HepG2 (cell line): ENCODE results near the gene GLB1L. TPM values are rescaled to one million over a fixed set of nuclear protein-coding genes. Genes with fewer than 3 reads are reported as not detected.
"Not testable (repeated sequence)": the region's sequence is repeated elsewhere in the genome, so short reads cannot be mapped to it uniquely, and the experiment has no call there.

Source experiments
- ATAC-seq: fragments of 200-7000 bp; cut with Tn5 transposase; 3 replicates; pipeline ENCODE4 v1.9.1; 2020; ENCODE audit warnings: mild to moderate bottlenecking, moderate library complexity
- BruUV-seq: library from RNA; stranded (reverse); fragments of 400-500 nt; replicated peaks from 2 replicates; lab custom pipeline; 2021; lab: Mats Ljungman, UMichigan
- CTCF ChIA-PET: fragments of 300-600 bp; formaldehyde crosslinking; extraction: SDS; loops from one replicate; lab custom pipeline; 2021; ENCODE audit warnings: low total read pairs, inconsistent platforms, low intra/inter-chr PET ratio; lab: Yijun Ruan, JAX
- POLR2A ChIA-PET: fragments of 350-600 bp; sonication (Branson Sonifier 250); formaldehyde crosslinking; loops from one replicate; lab custom pipeline; 2020; ENCODE audit warnings: antibody characterized with exemption, inconsistent platforms; lab: Yijun Ruan, JAX
- DNase-seq: peaks from one replicate; pipeline ENCODE4 v3.0.0-alpha.2; 2015; ENCODE audit warnings: low spot score
- FAIRE-seq: peaks from 3 replicates; lab custom pipeline; 2011; peaks lifted over from hg19 to GRCh38; lab: Jason Lieb, UNC
- H2AFZ ChIP-seq: one replicate; pipeline ENCODE4 v1.6.1; 2011; ENCODE audit warnings: low read length, inconsistent platforms
- H3K27ac ChIP-seq: fragments of 300-600 bp; 3 replicates; pipeline ENCODE4 v1.8.0; 2011; ENCODE audit warnings: mixed run types, mild to moderate bottlenecking, mixed read lengths, low read length, inconsistent platforms; ENCODE audit not compliant: insufficient read depth; ENCODE audit errors: extremely low read length
- H3K27me3 ChIP-seq, 2 experiments: fragments of 200-600 bp in 1 of 2; 2 replicates in 1 of 2; 3 replicates in 1 of 2; pipeline versions ENCODE4 v1.6.0 to v1.8.0; 2011; ENCODE audit warnings: low read length in 2 of 2, mild to moderate bottlenecking in 2 of 2, moderate library complexity in 2 of 2, inconsistent platforms in 1 of 2; ENCODE audit not compliant: insufficient read depth in 2 of 2, control insufficient read depth in 1 of 2
- H3K36me3 ChIP-seq, 2 experiments: fragments of 200-600 bp in 1 of 2; replicated peaks in 1 of 2; 2 replicates in 1 of 2; 3 replicates in 1 of 2; pipeline versions ENCODE4 v1.5.1 to v1.8.0; 2011; ENCODE audit warnings: low read length in 2 of 2, inconsistent platforms in 1 of 2; ENCODE audit not compliant: insufficient read depth in 2 of 2, control insufficient read depth in 1 of 2
- H3K4me1 ChIP-seq: 2 replicates; pipeline ENCODE4 v1.5.1; 2012; ENCODE audit warnings: low read length, inconsistent platforms; ENCODE audit not compliant: insufficient read depth
- H3K4me2 ChIP-seq: 2 replicates; pipeline ENCODE4 v1.6.0; 2011; ENCODE audit warnings: low read depth, low read length, inconsistent platforms
- H3K4me3 ChIP-seq, 3 experiments: fragments of 200-600 bp in 1 of 3; sonication (generic), shearing (Covaris generic) in 1 of 3; replicated peaks in 1 of 3; 2 replicates each; pipeline ENCODE4 v1.5.1; 2011 to 2016; ENCODE audit warnings: low read length in 3 of 3, inconsistent platforms in 2 of 3, low read depth in 2 of 3, mild to moderate bottlenecking in 2 of 3, control low read depth in 1 of 3, mixed read lengths in 1 of 3; ENCODE audit not compliant: insufficient read depth in 1 of 3
- H3K79me2 ChIP-seq: one replicate; pipeline ENCODE4 v1.6.1; 2011; ENCODE audit warnings: low read length, inconsistent platforms; ENCODE audit not compliant: insufficient read depth
- H3K9ac ChIP-seq: 2 replicates; pipeline ENCODE4 v1.6.0; 2011; ENCODE audit warnings: mild to moderate bottlenecking, low read depth, low read length, inconsistent platforms; ENCODE audit not compliant: insufficient read depth
- H3K9me3 ChIP-seq: 2 replicates; pipeline ENCODE4 v1.5.1; 2012; ENCODE audit warnings: mild to moderate bottlenecking, low read length
- H4K20me1 ChIP-seq: 2 replicates; pipeline ENCODE4 v1.6.0; 2011; ENCODE audit warnings: inconsistent platforms, mild to moderate bottlenecking, low read length, moderate library complexity; ENCODE audit not compliant: insufficient read depth
- CAMTA2 ChIP-seq: sonication (generic); formaldehyde crosslinking; IDR thresholded peaks from 2 replicates; pipeline ENCODE4 v1.4.0; 2020; ENCODE audit warnings: mild to moderate bottlenecking, missing genetic modification reagents, borderline replicate concordance
- ESRRA ChIP-seq: sonication (generic); formaldehyde crosslinking; IDR thresholded peaks from 2 replicates; pipeline ENCODE4 v1.5.1; 2020; ENCODE audit warnings: mild to moderate bottlenecking, low read depth, missing genetic modification reagents
- KDM4B ChIP-seq: sonication (generic); formaldehyde crosslinking; IDR thresholded peaks from 2 replicates; pipeline ENCODE4 v1.4.0; 2020; ENCODE audit warnings: missing genetic modification reagents
- MED1 ChIP-seq: sonication (generic); formaldehyde crosslinking; IDR thresholded peaks from 2 replicates; pipeline ENCODE4 v1.4.0; 2020; ENCODE audit warnings: missing genetic modification reagents
- ONECUT2 ChIP-seq: sonication (generic); formaldehyde crosslinking; IDR thresholded peaks from 2 replicates; pipeline ENCODE4 v1.4.0; 2020; ENCODE audit warnings: missing genetic modification reagents
- PAF1 ChIP-seq: IDR thresholded peaks from 2 replicates; pipeline ENCODE4 v1.6.1; 2016; ENCODE audit warnings: missing genetic modification reagents, missing compliant biosample characterization
- SRSF9 ChIP-seq: fragments of 200-400 bp; formaldehyde crosslinking; IDR thresholded peaks from 2 replicates; pipeline ENCODE4 v1.6.1; 2018; ENCODE audit warnings: borderline replicate concordance, mild to moderate bottlenecking, low read depth, low read length; ENCODE audit not compliant: insufficient read depth, poor library complexity, severe bottlenecking
- TARDBP ChIP-seq: sonication (generic); formaldehyde crosslinking; IDR thresholded peaks from 2 replicates; pipeline ENCODE4 v1.8.0; 2022; ENCODE audit warnings: mild to moderate bottlenecking, missing genetic modification reagents
- ZFP36L2 ChIP-seq: sonication (generic); formaldehyde crosslinking; IDR thresholded peaks from 2 replicates; pipeline ENCODE4 v1.4.0; 2020; ENCODE audit warnings: missing genetic modification reagents
- ZFP37 ChIP-seq: sonication (generic); formaldehyde crosslinking; IDR thresholded peaks from 2 replicates; pipeline ENCODE4 v1.4.0; 2020; ENCODE audit warnings: missing genetic modification reagents, borderline replicate concordance
- ZNF598 ChIP-seq: sonication (generic); formaldehyde crosslinking; IDR thresholded peaks from 2 replicates; pipeline ENCODE4 v1.5.1; 2020; ENCODE audit warnings: mild to moderate bottlenecking, missing genetic modification reagents, borderline replicate concordance
- WGBS: methylation state at CpG from one replicate; pipeline ENCODE4 v1.1.6; 2017; ENCODE audit warnings: low lambda C conversion rate; 5-methylcytosine and 5-hydroxymethylcytosine counted together
- in situ Hi-C: cut with HindIII; loops from 2 replicates; pipeline ENCODE4 v1.10.0; 2017; ENCODE audit warnings: low pct_unique_long_range_greater_than_20kb; ENCODE audit not compliant: extremely low pct_ligation_motif_present
- intact Hi-C: fragments of 100-400 bp; cut with micrococcal nuclease; formaldehyde crosslinking; loops from one replicate; pipeline ENCODE4 v1.10.0; 2022; ENCODE audit not compliant: unreplicated experiment
- polyA plus RNA-seq, 8 experiments: library from polyadenylated mRNA; depleted of rRNA in 3 of 8; stranded (reverse) in 7 of 8; unstranded in 1 of 8; fragments of >200 nt; fragmentation: Illumina TruSeq in 4 of 8; extraction: Trizol in 4 of 8; gene quantifications; 2 replicates each; pipeline versions ENCODE4 v1.2.1 to v1.2.3, GENCODE V29; 2011 to 2016; ENCODE audit warnings: low read depth in 4 of 8, missing spikeins in 1 of 8, mixed read lengths in 1 of 8; ENCODE audit not compliant: insufficient read depth in 1 of 8
- total RNA-seq, 5 experiments: library from RNA; depleted of rRNA; stranded (reverse); fragments of >200 nt; fragmentation: Illumina TruSeq; extraction: Trizol; gene quantifications; 2 replicates each; pipeline ENCODE4 v1.2.3, GENCODE V29; 2016; ENCODE audit warnings: low read depth in 1 of 5
- TF ChIP-seq, protein P1 (sequence below): sonication (generic); IDR thresholded peaks from 2 replicates; pipeline ENCODE4 v1.6.1; 2016; ENCODE audit warnings: low read depth, borderline replicate concordance
- TF ChIP-seq, protein P2 (sequence below): sonication (generic); formaldehyde crosslinking; IDR thresholded peaks from 2 replicates; pipeline ENCODE4 v1.4.0; 2020; ENCODE audit warnings: mild to moderate bottlenecking, missing genetic modification reagents

Gene GLB1L
- total and polyA plus RNA-seq, 2 of the 13 experiments (the other 11 are each of a cell fraction or from before 2014, with no cell fraction given), result 6.8 to 7.3 TPM

DNA sequence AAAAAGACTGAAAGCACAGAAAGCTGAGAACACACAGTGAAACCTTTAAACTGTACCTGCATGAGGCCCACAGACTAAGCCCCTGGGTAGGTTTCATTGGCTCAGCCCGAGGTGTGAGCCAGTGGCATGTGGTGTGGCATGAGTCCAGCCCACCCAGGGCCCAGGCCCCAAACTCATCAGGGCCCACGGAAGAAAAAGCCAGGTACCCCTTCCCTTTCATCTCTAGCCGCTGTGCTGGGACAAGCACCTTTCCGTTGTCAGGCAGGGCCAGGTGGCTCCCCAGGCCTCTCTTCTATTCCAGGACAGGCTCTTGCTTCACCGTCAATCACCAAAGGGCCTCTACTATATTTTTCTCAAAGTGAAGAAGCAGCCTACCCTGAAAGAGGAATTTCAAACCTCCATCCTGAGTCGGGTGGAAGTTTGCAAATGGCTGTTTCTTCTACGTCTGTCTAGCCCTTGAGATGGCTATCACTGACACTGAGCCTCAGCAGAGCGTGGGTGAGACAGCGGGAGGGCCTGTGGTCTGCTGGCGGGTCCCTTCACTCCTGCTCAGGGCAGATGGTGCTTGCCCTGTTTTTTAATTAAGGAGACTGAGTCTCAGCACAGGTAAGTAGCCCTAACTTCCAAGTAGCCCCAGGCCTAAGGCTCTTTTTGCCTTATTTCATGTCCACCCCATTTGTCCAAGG lies 42.5 kb upstream of the GLB1L start:
- in situ Hi-C loops, result no loop called here
- Histone ChIP-seq H3K4me3 (no peak overlapping the region), H3K9ac (no peak overlapping the region), H4K20me1 (no peaks in the 10 kb centered on the region), H3K4me1 (peaks cover 11% of the 10 kb centered on the region; the same call in 1 of the 2 replicates), H3K79me2 (no peaks in the 10 kb centered on the region), H3K27ac (no peak overlapping the region), H3K27me3 (peaks cover 0 to 26% of the 10 kb centered on the region in 2 experiments; a peak in 4 of 5 replicates), H3K9me3 (no peaks in the 10 kb centered on the region), H3K4me2 (no peak overlapping the region), H2AFZ (no peak overlapping the region), H3K36me3 (peaks cover 2 to 8% of the 10 kb centered on the region in 2 experiments; a peak in 4 of 5 replicates)
- intact Hi-C loops, result no loop called here
- CTCF ChIA-PET, result no interaction called here
- FAIRE-seq, result no peak
- no peak for DNase-seq
- TF ChIP-seq ZFP36L2 (CRISPR knock-in tag) (no peak), TARDBP (CRISPR knock-in tag) (no peak), ZNF598 (CRISPR knock-in tag) (no peak), SRSF9 (no peak), KDM4B (no peak), CAMTA2 (CRISPR knock-in tag) (no peak), ZFP37 (no peak), MED1 (CRISPR knock-in tag) (no peak), ESRRA (CRISPR knock-in tag) (no peak), ONECUT2 (no peak), PAF1 (CRISPR knock-in tag) (no peak)
- TF ChIP-seq, protein P1, sequence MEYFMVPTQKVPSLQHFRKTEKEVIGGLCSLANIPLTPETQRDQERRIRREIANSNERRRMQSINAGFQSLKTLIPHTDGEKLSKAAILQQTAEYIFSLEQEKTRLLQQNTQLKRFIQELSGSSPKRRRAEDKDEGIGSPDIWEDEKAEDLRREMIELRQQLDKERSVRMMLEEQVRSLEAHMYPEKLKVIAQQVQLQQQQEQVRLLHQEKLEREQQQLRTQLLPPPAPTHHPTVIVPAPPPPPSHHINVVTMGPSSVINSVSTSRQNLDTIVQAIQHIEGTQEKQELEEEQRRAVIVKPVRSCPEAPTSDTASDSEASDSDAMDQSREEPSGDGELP, result no peak
- TF ChIP-seq, protein P2, sequence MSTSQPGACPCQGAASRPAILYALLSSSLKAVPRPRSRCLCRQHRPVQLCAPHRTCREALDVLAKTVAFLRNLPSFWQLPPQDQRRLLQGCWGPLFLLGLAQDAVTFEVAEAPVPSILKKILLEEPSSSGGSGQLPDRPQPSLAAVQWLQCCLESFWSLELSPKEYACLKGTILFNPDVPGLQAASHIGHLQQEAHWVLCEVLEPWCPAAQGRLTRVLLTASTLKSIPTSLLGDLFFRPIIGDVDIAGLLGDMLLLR (CRISPR knock-in tag), result no peak
- peak; percentile 11 for ATAC-seq
- 57% methylated on average over 9 of the region's 10 CpGs for WGBS
- POLR2A ChIA-PET, result interaction anchor here (0.6 to 3.0 kb wide), 5 partner anchors 9 to 175 kb away, joined by 3 to 14 read pairs (median 4); partner anchors contain the start of gene DNAJB2
- BruUV-seq, result no TSS peak

DNA sequence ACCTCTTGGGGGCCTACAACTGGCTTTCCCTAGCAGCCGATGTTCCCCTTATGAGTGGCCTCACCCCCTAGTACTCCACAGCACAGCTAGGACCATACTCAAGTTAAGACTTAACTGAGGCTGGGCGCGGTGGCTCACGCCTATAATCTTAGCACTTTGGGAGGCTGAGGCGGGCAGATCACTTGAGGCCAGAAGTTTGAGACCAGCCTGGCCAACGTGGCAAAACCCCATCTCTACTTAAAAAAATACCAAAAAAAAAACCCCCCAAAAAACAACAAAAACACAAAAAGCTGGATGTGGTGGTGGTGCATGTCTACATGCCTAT lies 41.8 kb upstream of the GLB1L start:
- H3K27me3 ChIP-seq, result peaks cover 0 to 20% of the 10 kb centered on the region in 2 experiments; a peak in 4 of 5 replicates
- H3K9ac ChIP-seq, H2AFZ ChIP-seq, FAIRE-seq, ATAC-seq, H3K27ac ChIP-seq, BruUV-seq, H3K4me2 ChIP-seq, DNase-seq, intact Hi-C loops, H3K36me3 ChIP-seq, H3K79me2 ChIP-seq, H3K9me3 ChIP-seq, H3K4me3 ChIP-seq, H4K20me1 ChIP-seq, in situ Hi-C loops, CTCF ChIA-PET: not testable (repeated sequence)
- 84% methylated on average over 6 of the region's 6 CpGs for WGBS
- peaks cover 11% of the 10 kb centered on the region; the same call in 1 of the 2 replicates for H3K4me1 ChIP-seq
- POLR2A ChIA-PET, result interaction anchor here (0.9 to 3.0 kb wide), 9 partner anchors 8 to 195 kb away, joined by 3 to 14 read pairs (median 5); partner anchors contain the start of genes CNPPD1, DNAJB2, GLB1L and STK16
